Mesenchymal stem cell (in vitro differentiated cells and primary cell): ENCODE results near the gene ANO10.

Source experiments
- DNase-seq: peaks from one replicate; pipeline ENCODE4 v3.0.0-alpha.2; 2013
- H2AFZ ChIP-seq: one replicate; pipeline ENCODE4 v1.6.1; 2013; ENCODE audit warnings: low read depth, mild to moderate bottlenecking, control low read depth, inconsistent platforms, low read length, moderate library complexity
- H2AK5ac ChIP-seq: 2 replicates; pipeline ENCODE4 v1.6.1; 2013; ENCODE audit warnings: low read length, moderate library complexity, mild to moderate bottlenecking, inconsistent platforms; ENCODE audit not compliant: severe bottlenecking
- H2BK120ac ChIP-seq: one replicate; pipeline ENCODE4 v1.6.1; 2013; ENCODE audit warnings: low read depth, mild to moderate bottlenecking, inconsistent platforms, low read length, moderate library complexity
- H2BK12ac ChIP-seq, 2 experiments: one replicate each; pipeline ENCODE4 v1.6.1; 2013; ENCODE audit warnings: inconsistent platforms in 2 of 2, low read length in 2 of 2, mild to moderate bottlenecking in 2 of 2, moderate library complexity in 2 of 2, control low read depth in 1 of 2
- H2BK15ac ChIP-seq: one replicate; pipeline ENCODE4 v1.6.1; 2013; ENCODE audit warnings: mild to moderate bottlenecking, low read depth, inconsistent platforms; ENCODE audit not compliant: poor library complexity, severe bottlenecking
- H2BK5ac ChIP-seq: 2 replicates; pipeline ENCODE4 v1.6.1; 2013; ENCODE audit warnings: low read depth, mild to moderate bottlenecking, low read length, control low read depth, inconsistent platforms; ENCODE audit not compliant: poor library complexity, severe bottlenecking
- H3K14ac ChIP-seq, 2 experiments: one replicate each; pipeline ENCODE4 v1.6.1; 2013; ENCODE audit warnings: inconsistent platforms in 2 of 2, low read length in 2 of 2, control low read depth in 1 of 2, mild to moderate bottlenecking in 1 of 2, moderate library complexity in 1 of 2
- H3K18ac ChIP-seq, 2 experiments: one replicate each; pipeline ENCODE4 v1.6.1; 2013; ENCODE audit warnings: inconsistent platforms in 2 of 2, low read length in 2 of 2, control low read depth in 1 of 2, low read depth in 1 of 2, mild to moderate bottlenecking in 1 of 2
- H3K23ac ChIP-seq, 2 experiments: one replicate each; pipeline ENCODE4 v1.6.1; 2013; ENCODE audit warnings: inconsistent platforms in 2 of 2, low read length in 2 of 2, mild to moderate bottlenecking in 2 of 2, moderate library complexity in 2 of 2, control low read depth in 1 of 2
- H3K27ac ChIP-seq: 2 replicates; pipeline ENCODE4 v1.5.1; 2013; ENCODE audit warnings: mild to moderate bottlenecking, moderate library complexity, low read length, control low read depth, inconsistent platforms; ENCODE audit not compliant: poor library complexity, severe bottlenecking
- H3K27me3 ChIP-seq, 2 experiments: 2 replicates each; pipeline versions ENCODE4 v1.6.1 to v1.7.0; 2013; ENCODE audit warnings: low read length in 2 of 2, mild to moderate bottlenecking in 2 of 2, moderate library complexity in 2 of 2, control low read depth in 1 of 2, inconsistent platforms in 1 of 2; ENCODE audit not compliant: control insufficient read depth in 1 of 2, insufficient read depth in 1 of 2
- H3K36me3 ChIP-seq, 2 experiments: 2 replicates each; pipeline versions ENCODE4 v1.6.1 to v1.7.0; 2013; ENCODE audit warnings: low read length in 2 of 2, control low read depth in 1 of 2, inconsistent platforms in 1 of 2, low read depth in 1 of 2, mild to moderate bottlenecking in 1 of 2; ENCODE audit not compliant: insufficient read depth in 2 of 2, control insufficient read depth in 1 of 2
- H3K4ac ChIP-seq, 2 experiments: one replicate each; pipeline ENCODE4 v1.6.1; 2013; ENCODE audit warnings: inconsistent platforms in 2 of 2, low read length in 2 of 2, mild to moderate bottlenecking in 2 of 2, moderate library complexity in 2 of 2, control low read depth in 1 of 2, low read depth in 1 of 2
- H3K4me1 ChIP-seq: 2 replicates; pipeline ENCODE4 v1.6.1; 2013; ENCODE audit warnings: low read depth, low read length, control low read depth; ENCODE audit not compliant: control insufficient read depth, insufficient read depth
- H3K4me2 ChIP-seq: 2 replicates; pipeline ENCODE4 v1.6.1; 2013; ENCODE audit warnings: low read length, mild to moderate bottlenecking, inconsistent platforms; ENCODE audit not compliant: poor library complexity, severe bottlenecking
- H3K4me3 ChIP-seq, 2 experiments: 2 replicates each; pipeline versions ENCODE4 v1.5.1 to v1.7.0; 2013; ENCODE audit warnings: low read length in 2 of 2, mild to moderate bottlenecking in 2 of 2, control low read depth in 1 of 2, low read depth in 1 of 2; ENCODE audit not compliant: insufficient read depth in 1 of 2
- H3K79me1 ChIP-seq: replicated peaks from 2 replicates; pipeline ENCODE4 v1.6.1; 2013; ENCODE audit warnings: mild to moderate bottlenecking, control low read depth, low read length, inconsistent platforms; ENCODE audit not compliant: poor library complexity, severe bottlenecking
- H3K9ac ChIP-seq: 2 replicates; pipeline ENCODE4 v1.7.0; 2013; ENCODE audit warnings: mild to moderate bottlenecking, low read length, moderate library complexity
- H3K9me3 ChIP-seq: 2 replicates; pipeline ENCODE4 v1.7.0; 2013; ENCODE audit warnings: mild to moderate bottlenecking, low read length; ENCODE audit not compliant: control insufficient read depth
- H4K8ac ChIP-seq: one replicate; pipeline ENCODE4 v1.6.1; 2013; ENCODE audit warnings: inconsistent platforms, mild to moderate bottlenecking, low read length, moderate library complexity
- H4K91ac ChIP-seq: one replicate; pipeline ENCODE4 v1.6.1; 2013; ENCODE audit warnings: mild to moderate bottlenecking, low read length, inconsistent platforms
- WGBS: methylation state at CpG from one replicate; pipeline ENCODE4 v1.1.7; 2013; ENCODE audit warnings: mixed read lengths; 5-methylcytosine and 5-hydroxymethylcytosine counted together

ANO10 gene

GRCh38 chr3:43346978-43347749 is 274.6 kb downstream of the ANO10 start:
- Histone ChIP-seq H2BK120ac (no peak overlapping the region), H3K9ac (no peak overlapping the region), H4K8ac (no peak overlapping the region), H3K18ac (no peak overlapping the region), H3K36me3 (peaks cover 33 to 84% of the 10 kb centered on the region in 2 experiments), H2AK5ac (no peak overlapping the region), H3K27ac (no peak overlapping the region), H2AFZ (no peak overlapping the region), H3K14ac (no peak overlapping the region), H3K27me3 (no peaks in the 10 kb centered on the region), H2BK12ac (no peak overlapping the region), H3K79me1 (peaks cover 25% of the 10 kb centered on the region), H3K4me2 (no peak overlapping the region), H3K23ac (no peak overlapping the region), H3K4me1 (peaks cover 3% of the 10 kb centered on the region), H3K4me3 (no peak overlapping the region), H2BK5ac (no peak overlapping the region), H3K4ac (no peak overlapping the region), H2BK15ac (no peak overlapping the region), H4K91ac (no peak overlapping the region), H3K9me3 (peaks cover 18% of the 10 kb centered on the region)
- WGBS = 97% methylated on average over 14 of the region's 14 CpGs
- peak; percentile 17 for DNase-seq

GRCh38 chr3:43345877-43346276 is 275.9 kb downstream of the ANO10 start:
- H2BK15ac ChIP-seq = no peak overlapping the region
- H3K9ac ChIP-seq = no peak overlapping the region
- H2BK5ac ChIP-seq = no peak overlapping the region
- H2BK12ac ChIP-seq = no peak overlapping the region
- DNase-seq = no peak
- no peak overlapping the region for H3K27ac ChIP-seq
- no peak overlapping the region for H3K14ac ChIP-seq
- no peak overlapping the region for H3K4me3 ChIP-seq
- no peak overlapping the region for H2AK5ac ChIP-seq
- no peak overlapping the region for H3K4ac ChIP-seq
- peaks cover 8% of the 10 kb centered on the region for H3K9me3 ChIP-seq
- WGBS = 79% methylated on average over 5 of the region's 6 CpGs
- peaks cover 3% of the 10 kb centered on the region for H3K4me1 ChIP-seq
- H4K8ac ChIP-seq = no peak overlapping the region
- H2AFZ ChIP-seq = no peak overlapping the region
- peaks cover 38 to 91% of the 10 kb centered on the region in 2 experiments for H3K36me3 ChIP-seq
- no peak overlapping the region for H3K18ac ChIP-seq
- no peak overlapping the region for H3K23ac ChIP-seq
- no peak overlapping the region for H2BK120ac ChIP-seq
- H3K4me2 ChIP-seq = no peak overlapping the region
- no peaks in the 10 kb centered on the region for H3K27me3 ChIP-seq
- no peak overlapping the region for H4K91ac ChIP-seq
- H3K79me1 ChIP-seq = peaks cover 26% of the 10 kb centered on the region

DNA sequence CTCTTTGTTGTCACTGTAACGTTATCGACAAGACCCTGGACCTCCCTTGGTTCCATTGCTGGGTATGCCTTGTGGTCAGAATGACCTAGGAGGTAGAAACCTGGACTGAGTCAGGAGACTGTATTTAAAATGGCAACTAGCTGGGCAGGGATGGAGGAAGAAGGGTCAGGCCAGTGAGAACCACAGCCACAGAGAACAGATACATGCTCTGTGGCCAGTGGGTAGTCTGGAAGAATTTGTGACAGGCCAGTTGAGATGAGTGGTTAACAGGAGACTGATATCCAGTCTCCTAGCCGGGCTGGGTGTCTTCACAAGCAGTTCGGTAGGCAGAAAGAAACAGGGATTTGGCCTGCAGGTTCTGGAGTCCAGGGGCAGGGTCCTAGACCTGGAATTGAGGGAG is 276.6 kb downstream of the ANO10 start:
- no peak overlapping the region for H2BK120ac ChIP-seq

DNA sequence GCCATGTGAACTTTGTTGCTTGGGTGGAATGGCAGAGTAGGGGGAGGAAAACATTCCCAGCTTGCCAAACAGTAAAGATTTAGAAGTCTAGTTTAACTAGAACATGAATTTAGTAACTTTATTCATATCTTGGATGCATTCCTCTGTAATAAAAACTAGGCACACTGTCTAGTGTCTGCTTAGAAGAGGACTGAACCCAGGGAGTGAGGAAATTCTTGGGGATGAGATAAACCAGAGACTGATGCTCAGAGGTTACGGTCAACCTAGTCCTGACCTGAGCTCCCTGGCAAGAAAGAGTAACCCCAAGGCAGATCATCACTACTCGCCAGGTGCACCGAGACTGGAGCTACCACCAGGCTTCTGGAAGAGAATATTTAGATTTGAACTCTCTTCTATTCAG is 277.3 kb downstream of the ANO10 start:
- Histone ChIP-seq H3K14ac (no peak overlapping the region), H3K23ac (no peak overlapping the region), H3K9ac (no peak overlapping the region), H3K79me1 (peaks cover 29% of the 10 kb centered on the region), H3K4me1 (peaks cover 3% of the 10 kb centered on the region), H3K18ac (no peak overlapping the region), H2BK5ac (no peak overlapping the region), H4K8ac (no peak overlapping the region), H2AK5ac (no peak overlapping the region), H2BK15ac (no peak overlapping the region), H3K27me3 (no peaks in the 10 kb centered on the region), H3K36me3 (peaks cover 43 to 89% of the 10 kb centered on the region in 2 experiments), H3K4ac (no peak overlapping the region), H2AFZ (no peak overlapping the region), H3K4me2 (no peak overlapping the region), H2BK12ac (no peak overlapping the region), H2BK120ac (no peak overlapping the region), H3K4me3 (no peak overlapping the region), H3K27ac (no peak overlapping the region), H3K9me3 (peaks cover 18% of the 10 kb centered on the region), H4K91ac (no peak overlapping the region)
- 92% methylated on average over 1 of the region's 3 CpGs for WGBS
- no peak for DNase-seq

More for the DNA sequence above, 276.6 kb downstream of the ANO10 start:
- Histone ChIP-seq H3K14ac (no peak overlapping the region), H3K4me2 (no peak overlapping the region), H2BK5ac (no peak overlapping the region), H3K9me3 (peaks cover 12% of the 10 kb centered on the region), H3K9ac (no peak overlapping the region), H2AFZ (no peak overlapping the region), H3K27ac (no peak overlapping the region), H3K18ac (no peak overlapping the region), H3K23ac (no peak overlapping the region), H4K91ac (no peak overlapping the region), H3K79me1 (peaks cover 31% of the 10 kb centered on the region), H2BK12ac (no peak overlapping the region), H3K27me3 (no peaks in the 10 kb centered on the region), H4K8ac (peak overlapping the region; percentile 19), H2AK5ac (no peak overlapping the region), H2BK15ac (no peak overlapping the region), H3K4ac (no peak overlapping the region), H3K36me3 (peaks cover 44 to 91% of the 10 kb centered on the region in 2 experiments), H3K4me3 (no peak overlapping the region), H3K4me1 (peaks cover 3% of the 10 kb centered on the region)
- DNase-seq = no peak
- 98% methylated on average over 4 of the region's 4 CpGs for WGBS
